Measurements from ENCODE around the gene AGBL4. TPM values are rescaled to one million over a fixed set of nuclear protein-coding genes. Genes with fewer than 3 reads are reported as not detected.
A peak's percentile ranks its signal among the peaks of the same experiment; 100 is the strongest.

Gene AGBL4
- total RNA-seq, 4 donors from 2014 or later: 0.19 to 1.0 (median 1.0) TPM; not detected in 1

GRCh38 chr1:48820491-48820890 lies 1203.3 kb downstream of the AGBL4 start:
- no peaks in the 10 kb centered on the region for H3K27me3 ChIP-seq
- H3K27ac ChIP-seq: no peak overlapping the region
- WGBS: 93% methylated on average over 3 of the region's 3 CpGs
- H3K4me1 ChIP-seq: no peaks in the 10 kb centered on the region
- DNase-seq (ENCODE audit: low spot score in 2 of 2): no peak
- TF ChIP-seq CTCF (IDR thresholded peaks at IDR 0.05) (no peak), POLR2AphosphoS5 (IDR thresholded peaks at IDR 0.05) (no peak), EP300 (IDR thresholded peaks at IDR 0.05) (no peak), POLR2A (IDR thresholded peaks at IDR 0.05) (no peak)
- no peaks in the 10 kb centered on the region for H3K9me3 ChIP-seq
- no peaks in the 10 kb centered on the region for H3K36me3 ChIP-seq
- no peak overlapping the region for H3K4me3 ChIP-seq

GRCh38 chr1:48817505-48818114 lies 1206.1 kb downstream of the AGBL4 start:
- H3K4me3 ChIP-seq: no peak overlapping the region
- H3K36me3 ChIP-seq: no peaks in the 10 kb centered on the region
- TF ChIP-seq CTCF (IDR thresholded peaks at IDR 0.05): peak in 1 of 2 donors; percentile 55
- TF ChIP-seq POLR2A (IDR thresholded peaks at IDR 0.05): no peak
- H3K27me3 ChIP-seq: no peaks in the 10 kb centered on the region
- no peak overlapping the region for H3K27ac ChIP-seq
- 69% methylated on average over 4 of the region's 4 CpGs for WGBS
- H3K4me1 ChIP-seq: no peaks in the 10 kb centered on the region
- H3K9me3 ChIP-seq: no peaks in the 10 kb centered on the region
- peak in 1 of 2 donors; percentile 60 for DNase-seq (ENCODE audit: low spot score in 2 of 2)

- no peak for TF ChIP-seq EP300 (IDR thresholded peaks at IDR 0.05)
- TF ChIP-seq POLR2AphosphoS5 (IDR thresholded peaks at IDR 0.05): no peak
- no peak for TF ChIP-seq CTCF (IDR thresholded peaks at IDR 0.05)
- no peak for TF ChIP-seq POLR2A (IDR thresholded peaks at IDR 0.05)
- Histone ChIP-seq H3K4me1 (no peaks in the 10 kb centered on the region), H3K9me3 (no peaks in the 10 kb centered on the region), H3K36me3 (no peaks in the 10 kb centered on the region), H3K27me3 (no peaks in the 10 kb centered on the region), H3K4me3 (no peak overlapping the region), H3K27ac (no peak overlapping the region)
- WGBS: 71% methylated on average over 4 of the region's 4 CpGs
- no peak for DNase-seq (ENCODE audit: low spot score in 2 of 2)
Measured at GRCh38 chr1:48810740-48811139, 1213.0 kb downstream of the AGBL4 start.

- Histone ChIP-seq H3K27me3 (no peaks in the 10 kb centered on the region), H3K9me3 (no peaks in the 10 kb centered on the region), H3K4me3 (no peak overlapping the region), H3K36me3 (no peaks in the 10 kb centered on the region), H3K4me1 (no peaks in the 10 kb centered on the region), H3K27ac (no peak overlapping the region)
- DNase-seq (ENCODE audit: low spot score in 2 of 2): no peak
- WGBS: 11% methylated on average over 3 of the region's 3 CpGs
- no peak for TF ChIP-seq POLR2A (IDR thresholded peaks at IDR 0.05)
- TF ChIP-seq CTCF (IDR thresholded peaks at IDR 0.05): no peak
- no peak for TF ChIP-seq POLR2AphosphoS5 (IDR thresholded peaks at IDR 0.05)
- no peak for TF ChIP-seq EP300 (IDR thresholded peaks at IDR 0.05)
Measured at GRCh38 chr1:48808496-48808895, 1215.3 kb downstream of the AGBL4 start.

- DNase-seq (ENCODE audit: low spot score in 2 of 2): no peak
- H3K27me3 ChIP-seq: no peaks in the 10 kb centered on the region
- no peak overlapping the region for H3K27ac ChIP-seq
- H3K4me3 ChIP-seq: no peak overlapping the region
- no peaks in the 10 kb centered on the region for H3K9me3 ChIP-seq
- no peaks in the 10 kb centered on the region for H3K36me3 ChIP-seq
- H3K4me1 ChIP-seq: no peaks in the 10 kb centered on the region
- TF ChIP-seq EP300 (IDR thresholded peaks at IDR 0.05): no peak
- no peak for TF ChIP-seq POLR2AphosphoS5 (IDR thresholded peaks at IDR 0.05)
- no peak for TF ChIP-seq CTCF (IDR thresholded peaks at IDR 0.05)
- no peak for TF ChIP-seq POLR2A (IDR thresholded peaks at IDR 0.05)
- WGBS: 26% methylated on average over 4 of the region's 4 CpGs
Measured at GRCh38 chr1:48807554-48808260, 1216.0 kb downstream of the AGBL4 start.
